Sigmoid colon (tissue), 7 donors: Measurements from ENCODE around the gene APOO. TPM values are rescaled to one million over a fixed set of nuclear protein-coding genes. Genes with fewer than 3 reads are reported as not detected.

ENCODE experiments used
- DNase-seq: peaks from one replicate; pipeline ENCODE4 v3.0.0-alpha.2; 2019
- H3K27ac ChIP-seq, 4 donors: fragments of 200-600 bp; sonication (generic); one replicate each; pipeline ENCODE4 v1.5.1; 2016 to 2019; ENCODE audit warnings: mild to moderate bottlenecking in 1 of 4
- H3K27me3 ChIP-seq, 3 donors: fragments of 200-600 bp; sonication (generic); one replicate each; pipeline ENCODE4 v1.5.1; 2019; ENCODE audit warnings: mild to moderate bottlenecking in 1 of 3
- H3K36me3 ChIP-seq, 4 donors: fragments of 200-600 bp; sonication (generic); one replicate each; pipeline ENCODE4 v1.5.1; 2016 to 2019
- H3K4me1 ChIP-seq, 4 donors: fragments of 200-600 bp; sonication (generic); one replicate each; pipeline ENCODE4 v1.5.1; 2017 to 2019
- H3K4me3 ChIP-seq, 4 donors: fragments of 200-600 bp; sonication (generic); one replicate each; pipeline ENCODE4 v1.5.1; 2017 to 2019; ENCODE audit warnings: mild to moderate bottlenecking in 2 of 4, moderate library complexity in 1 of 4
- H3K9me3 ChIP-seq, 4 donors: fragments of 200-600 bp in 3 of 4; sonication (generic) in 3 of 4; one replicate each; pipeline versions ENCODE4 v1.5.1 to v1.6.1; 2013 to 2019
- EP300 ChIP-seq, 4 donors: sonication (generic); formaldehyde crosslinking; IDR thresholded peaks; one replicate each; pipeline ENCODE4 v1.6.1; 2017; ENCODE audit warnings: antibody characterized with exemption in 4 of 4
- POLR2A ChIP-seq, 2 donors: fragments of 450-650 bp; IDR thresholded peaks; one replicate each; pipeline ENCODE4 v1.6.1; 2016; ENCODE audit warnings: antibody characterized with exemption in 2 of 2, mild to moderate bottlenecking in 2 of 2, moderate library complexity in 2 of 2
- POLR2AphosphoS5 ChIP-seq, 4 donors: sonication (generic); formaldehyde crosslinking; IDR thresholded peaks; one replicate each; pipeline ENCODE4 v1.6.1; 2017; ENCODE audit warnings: antibody characterized with exemption in 4 of 4
- WGBS, 2 donors: extraction: QIAGEN DNeasy Blood & Tissue Kit; methylation state at CpG; one replicate each; pipeline ENCODE4 v1.1.7; 2013; 5-methylcytosine and 5-hydroxymethylcytosine counted together
- intact Hi-C: fragments of 100-400 bp; cut with DNase I; formaldehyde crosslinking; loops from one replicate; pipeline ENCODE4 v1.15.1; 2023
- polyA plus RNA-seq, 3 donors: library from polyadenylated mRNA; stranded (reverse); fragments of 200-250 nt; gene quantifications; one replicate each; pipeline ENCODE4 v1.2.3, GENCODE V29; 2013
- total RNA-seq, 4 donors: library from RNA; depleted of rRNA; stranded (reverse); fragments of >200 nt; gene quantifications; one replicate each; pipeline ENCODE4 v1.1.0, GENCODE V29; 2016
- TF ChIP-seq, protein P1 (sequence below), 4 experiments: fragments of 450-650 bp in 3 of 4; fragments of 200-600 bp in 1 of 4; IDR thresholded peaks; one replicate each; pipeline ENCODE4 v1.5.1; 2016 to 2019; ENCODE audit warnings: antibody characterized with exemption in 4 of 4, mild to moderate bottlenecking in 3 of 4, moderate library complexity in 2 of 4
- donor health status: healthy with polysubstance abuse.
- donor health status: Bipolar disorder and iron deficiency.
- donor health status: healthy.

The APOO gene
- total and polyA plus RNA-seq, 7 donors, result 6.1 to 27.0 (median 10.2) TPM

DNA sequence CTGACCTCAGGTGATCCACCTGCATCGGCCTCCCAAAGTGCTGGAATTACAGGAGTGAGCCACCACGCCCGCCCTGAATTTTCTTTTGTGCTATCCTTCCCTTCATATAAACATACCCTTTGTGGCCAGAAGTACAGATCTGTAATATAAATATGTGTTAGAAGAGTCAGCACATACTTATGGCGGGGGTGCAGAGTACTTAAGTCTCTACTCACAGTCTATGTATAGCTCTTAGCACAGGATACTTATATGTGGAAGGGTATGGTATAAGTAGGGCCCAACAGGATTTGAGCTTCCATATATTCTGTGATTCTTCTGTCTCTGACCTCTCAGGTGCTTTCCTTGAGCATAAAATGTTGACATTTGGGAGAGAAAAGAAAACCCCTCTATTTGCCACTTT lies 18.3 kb upstream of the APOO start:
- no peak for DNase-seq
- intact Hi-C loops, result no loop called here
- TF ChIP-seq, protein P1, sequence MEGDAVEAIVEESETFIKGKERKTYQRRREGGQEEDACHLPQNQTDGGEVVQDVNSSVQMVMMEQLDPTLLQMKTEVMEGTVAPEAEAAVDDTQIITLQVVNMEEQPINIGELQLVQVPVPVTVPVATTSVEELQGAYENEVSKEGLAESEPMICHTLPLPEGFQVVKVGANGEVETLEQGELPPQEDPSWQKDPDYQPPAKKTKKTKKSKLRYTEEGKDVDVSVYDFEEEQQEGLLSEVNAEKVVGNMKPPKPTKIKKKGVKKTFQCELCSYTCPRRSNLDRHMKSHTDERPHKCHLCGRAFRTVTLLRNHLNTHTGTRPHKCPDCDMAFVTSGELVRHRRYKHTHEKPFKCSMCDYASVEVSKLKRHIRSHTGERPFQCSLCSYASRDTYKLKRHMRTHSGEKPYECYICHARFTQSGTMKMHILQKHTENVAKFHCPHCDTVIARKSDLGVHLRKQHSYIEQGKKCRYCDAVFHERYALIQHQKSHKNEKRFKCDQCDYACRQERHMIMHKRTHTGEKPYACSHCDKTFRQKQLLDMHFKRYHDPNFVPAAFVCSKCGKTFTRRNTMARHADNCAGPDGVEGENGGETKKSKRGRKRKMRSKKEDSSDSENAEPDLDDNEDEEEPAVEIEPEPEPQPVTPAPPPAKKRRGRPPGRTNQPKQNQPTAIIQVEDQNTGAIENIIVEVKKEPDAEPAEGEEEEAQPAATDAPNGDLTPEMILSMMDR (IDR thresholded peaks at IDR 0.05), result no peak
- TF ChIP-seq POLR2A (IDR thresholded peaks at IDR 0.05), result no peak
- TF ChIP-seq EP300 (IDR thresholded peaks at IDR 0.05), result no peak
- no peak for TF ChIP-seq POLR2AphosphoS5 (IDR thresholded peaks at IDR 0.05)
- Histone ChIP-seq H3K4me1 (no peaks in the 10 kb centered on the region), H3K27me3 (no peaks in the 10 kb centered on the region), H3K9me3 (no peaks in the 10 kb centered on the region), H3K36me3 (no peaks in the 10 kb centered on the region), H3K27ac (no peak overlapping the region), H3K4me3 (no peak overlapping the region)
- WGBS, 2 donors, result 91 to 93% methylated on average over 4 of the region's 4 CpGs

DNA sequence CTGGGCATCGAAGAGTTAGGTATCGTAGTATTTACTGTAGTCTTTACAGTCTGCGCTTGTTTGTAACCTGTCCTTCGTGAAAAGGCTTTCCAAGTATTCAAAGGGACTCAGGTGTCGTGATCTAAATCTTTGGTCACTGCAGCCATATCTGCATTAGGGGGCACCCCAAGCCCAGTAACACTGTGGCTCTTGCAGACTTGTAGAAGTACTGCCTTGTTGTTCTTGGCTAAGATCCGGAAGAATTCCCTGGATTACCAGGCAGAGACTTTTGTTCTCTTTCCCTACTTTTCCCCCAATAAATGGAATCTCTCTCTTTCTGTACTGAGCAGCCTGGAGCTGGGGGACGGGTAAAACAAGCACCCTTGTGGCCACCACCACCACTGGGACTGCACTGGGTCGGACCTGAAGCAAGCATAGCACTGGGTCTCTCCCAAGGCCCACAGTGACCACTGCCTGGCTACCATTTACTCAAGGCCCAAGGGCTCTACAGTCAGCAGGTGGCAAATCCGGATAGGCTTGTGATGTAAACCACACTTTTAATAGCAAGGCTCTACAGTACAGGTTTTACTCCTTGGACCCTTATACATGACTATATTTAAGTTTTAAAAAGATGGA lies 12.1 kb upstream of the APOO start:
- no peaks in the 10 kb centered on the region for H3K9me3 ChIP-seq
- no peaks in the 10 kb centered on the region for H3K36me3 ChIP-seq
- H3K27ac ChIP-seq, result no peak overlapping the region
- no peaks in the 10 kb centered on the region for H3K27me3 ChIP-seq
- intact Hi-C loops, result no loop called here
- TF ChIP-seq POLR2A (IDR thresholded peaks at IDR 0.05) (no peak), POLR2AphosphoS5 (IDR thresholded peaks at IDR 0.05) (no peak)
- TF ChIP-seq, protein P1 (IDR thresholded peaks at IDR 0.05), result no peak
- WGBS, 2 donors, result 64 to 76% methylated on average over 9 of the region's 9 CpGs
- H3K4me1 ChIP-seq, result no peaks in the 10 kb centered on the region
- no peak for DNase-seq
- H3K4me3 ChIP-seq, result no peak overlapping the region

DNA sequence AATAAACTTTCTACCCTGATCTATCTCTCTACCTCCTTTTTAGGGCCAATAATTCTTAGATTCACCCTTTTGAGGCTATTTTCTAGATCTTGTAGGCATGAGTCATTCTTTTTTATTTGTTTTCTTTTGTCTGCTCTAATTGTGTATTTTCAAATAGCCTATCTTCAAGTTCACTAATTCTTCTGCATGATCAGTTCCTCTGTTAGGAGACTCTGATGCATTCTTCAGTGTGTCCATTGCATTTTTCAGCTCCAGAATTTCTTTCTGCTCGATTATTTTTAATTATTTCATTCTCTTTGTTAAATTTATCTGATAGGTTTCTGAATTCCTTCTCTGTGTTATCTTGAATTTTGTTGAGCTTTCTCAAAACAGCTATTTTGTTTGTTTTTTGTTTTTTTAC lies 11.4 kb upstream of the APOO start:
- Histone ChIP-seq H3K36me3 (no peaks in the 10 kb centered on the region), H3K4me1 (no peaks in the 10 kb centered on the region), H3K27ac (no peak overlapping the region), H3K27me3 (no peaks in the 10 kb centered on the region), H3K9me3 (no peaks in the 10 kb centered on the region), H3K4me3 (no peak overlapping the region)
- no peak for DNase-seq
- TF ChIP-seq, protein P1 (IDR thresholded peaks at IDR 0.05), result no peak
- TF ChIP-seq POLR2AphosphoS5 (IDR thresholded peaks at IDR 0.05) (no peak), EP300 (IDR thresholded peaks at IDR 0.05) (no peak), POLR2A (IDR thresholded peaks at IDR 0.05) (no peak)
- intact Hi-C loops, result no loop called here
- WGBS, 2 donors, result 89 to 91% methylated on average over 1 of the region's 1 CpG

DNA sequence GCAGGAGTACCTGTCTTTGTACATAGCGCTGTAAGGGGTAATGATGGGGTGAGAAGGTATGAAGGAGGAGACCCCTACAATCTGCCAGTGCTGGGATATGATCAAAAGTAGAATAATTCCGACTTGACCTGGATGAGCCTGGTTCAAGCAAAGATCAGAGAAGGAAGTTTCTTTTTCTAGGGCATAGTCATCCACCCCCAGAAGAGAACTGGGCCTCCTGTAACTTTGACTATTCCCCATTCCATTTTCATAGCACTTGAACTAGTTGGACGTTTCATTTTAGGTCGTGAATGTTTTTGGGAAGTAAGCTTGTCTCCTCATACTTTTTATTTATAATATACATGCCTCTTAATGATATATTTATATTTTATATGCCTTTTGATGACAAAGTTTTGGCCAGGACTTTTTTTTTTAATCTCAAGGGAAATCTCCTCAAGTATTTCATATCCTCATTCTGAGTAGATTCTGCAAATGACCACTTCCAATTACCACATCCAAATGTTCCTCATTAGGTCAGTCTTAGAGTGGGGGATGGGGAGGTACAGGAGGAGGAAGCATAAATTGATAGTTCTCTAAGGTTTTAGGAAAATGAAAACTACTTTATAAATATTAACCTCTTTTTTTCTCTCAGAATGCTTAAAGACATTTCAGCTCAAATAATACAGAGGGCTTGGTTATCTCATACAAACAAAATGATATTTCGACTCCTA lies 3.5 kb upstream of the APOO start:
- Histone ChIP-seq H3K27ac (no peak overlapping the region), H3K9me3 (no peaks in the 10 kb centered on the region), H3K27me3 (peaks cover 0 to 6% (median 0%) of the 10 kb centered on the region in 3 donors), H3K4me1 (peaks cover 0 to 13% (median 0%) of the 10 kb centered on the region in 4 donors), H3K4me3 (no peak overlapping the region), H3K36me3 (no peaks in the 10 kb centered on the region)
- WGBS, 2 donors, result 84 to 90% methylated on average over 5 of the region's 5 CpGs
- no peak for TF ChIP-seq POLR2AphosphoS5 (IDR thresholded peaks at IDR 0.05)
- TF ChIP-seq POLR2A (IDR thresholded peaks at IDR 0.05), result no peak
- TF ChIP-seq EP300 (IDR thresholded peaks at IDR 0.05), result no peak
- TF ChIP-seq, protein P1 (IDR thresholded peaks at IDR 0.05), result no peak
- intact Hi-C loops, result no loop called here
- DNase-seq, result no peak
